Right ventricle myocardium inferior (tissue), 1 donor: ENCODE results near the gene PPFIA2. TPM values are rescaled to one million over a fixed set of nuclear protein-coding genes. Genes with fewer than 3 reads are reported as not detected.

Source experiments
- ATAC-seq: fragments of 200-7000 bp; cut with Tn5 transposase; one replicate; pipeline ENCODE4 v1.9.1; 2020; ENCODE audit warnings: mild to moderate bottlenecking, moderate library complexity
- DNase-seq: peaks from one replicate; pipeline ENCODE4 v3.0.0; 2021; ENCODE audit errors: missing footprints
- intact Hi-C: fragments of 100-400 bp; cut with DNase I; formaldehyde crosslinking; loops from one replicate; pipeline ENCODE4 v1.11.0; 2022
- total RNA-seq: library from RNA; stranded (reverse); fragmentation: NEBNext Ultra II Directional; extraction: Animal tissue kit (Norgen Biotek cat#: 25700); gene quantifications from one replicate; pipeline ENCODE4 v1.2.1, GENCODE V29; 2021
- donor health status: DM: no; HTN: yes; CAD: no; lungs with severe emphysema.

PPFIA2 gene
- total RNA-seq, 1 donor from 2014 or later: 0.35 TPM

DNA sequence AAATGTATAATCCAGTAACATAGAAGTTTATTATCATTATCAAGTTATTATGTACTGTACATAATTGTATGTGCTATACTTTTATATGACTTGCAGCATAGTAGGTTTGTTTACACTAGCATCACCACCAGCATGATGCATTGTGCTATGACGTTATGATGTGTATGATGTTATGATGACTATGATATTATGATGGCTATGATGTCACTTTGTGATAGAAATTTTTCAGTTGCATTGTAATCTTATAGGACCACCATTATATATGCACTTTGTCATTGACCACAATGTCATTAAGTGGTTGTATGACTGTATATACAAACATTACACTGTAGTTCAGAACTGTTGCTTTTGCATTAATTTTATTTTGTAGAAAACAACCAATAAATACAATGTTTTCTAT, 173.4 kb downstream of the PPFIA2 start:
- intact Hi-C loops: no loop called here
- ATAC-seq (no peak), DNase-seq (no peak)

DNA sequence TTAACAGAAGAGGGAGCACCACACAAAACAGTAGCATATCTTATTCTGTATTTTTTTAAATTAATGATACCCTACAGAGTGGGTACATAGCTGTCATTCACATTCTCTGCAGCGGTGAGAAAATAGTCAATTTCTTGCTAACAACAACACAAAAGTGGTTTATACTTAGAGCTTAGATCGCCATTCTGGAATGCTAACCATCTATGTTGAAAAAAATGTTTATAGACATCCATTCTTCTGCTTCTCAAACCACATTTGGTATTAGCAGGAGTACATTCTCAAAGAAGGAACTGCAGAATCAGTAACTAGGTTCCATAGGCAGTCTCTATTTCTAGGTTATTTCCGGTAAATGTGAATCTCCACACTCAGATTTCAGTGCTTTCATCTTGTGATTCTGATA, 185.9 kb downstream of the PPFIA2 start:
- intact Hi-C loops: no loop called here
- no peak for DNase-seq
- ATAC-seq: no peak

DNA sequence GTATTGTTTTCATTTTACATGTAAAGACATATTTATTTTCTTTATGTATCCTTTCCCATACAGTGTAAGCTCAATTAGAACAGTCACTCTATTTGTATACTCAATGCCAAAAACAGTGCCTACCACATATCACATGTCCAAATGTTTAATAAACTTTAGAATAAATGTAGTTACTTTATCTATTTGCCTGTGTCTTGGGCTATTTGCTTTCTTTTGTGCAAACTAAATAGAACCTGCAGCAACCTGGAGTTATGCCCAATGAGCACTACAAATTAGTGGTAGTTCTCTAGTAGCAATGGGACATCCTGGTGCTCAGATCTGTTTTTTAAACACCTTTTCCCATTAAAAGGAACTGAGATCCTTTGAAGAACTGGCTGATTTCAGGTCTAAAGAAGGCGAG, 186.7 kb downstream of the PPFIA2 start:
- ATAC-seq (no peak), DNase-seq (no peak)
- intact Hi-C loops: no loop called here

DNA sequence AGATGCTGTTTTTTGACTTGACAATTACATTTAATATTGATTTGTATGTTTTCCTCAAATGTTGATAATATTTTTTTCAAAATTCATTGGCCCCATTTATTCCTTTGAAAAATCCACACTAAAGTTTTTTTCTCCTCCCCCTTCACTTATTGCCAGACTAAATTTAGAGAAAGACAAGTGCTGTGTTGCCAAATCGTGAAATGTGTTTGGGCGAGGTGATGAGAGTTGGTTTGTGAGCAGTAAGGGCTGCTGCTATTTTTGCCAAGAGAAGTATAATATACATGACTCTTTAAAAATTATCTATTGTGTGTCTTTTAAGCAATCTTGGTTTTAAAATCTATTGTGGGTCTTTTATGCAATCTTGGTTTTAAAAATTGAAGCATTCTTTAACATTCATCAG, 188.9 kb downstream of the PPFIA2 start:
- intact Hi-C loops: no loop called here
- DNase-seq: no peak
- no peak for ATAC-seq

DNA sequence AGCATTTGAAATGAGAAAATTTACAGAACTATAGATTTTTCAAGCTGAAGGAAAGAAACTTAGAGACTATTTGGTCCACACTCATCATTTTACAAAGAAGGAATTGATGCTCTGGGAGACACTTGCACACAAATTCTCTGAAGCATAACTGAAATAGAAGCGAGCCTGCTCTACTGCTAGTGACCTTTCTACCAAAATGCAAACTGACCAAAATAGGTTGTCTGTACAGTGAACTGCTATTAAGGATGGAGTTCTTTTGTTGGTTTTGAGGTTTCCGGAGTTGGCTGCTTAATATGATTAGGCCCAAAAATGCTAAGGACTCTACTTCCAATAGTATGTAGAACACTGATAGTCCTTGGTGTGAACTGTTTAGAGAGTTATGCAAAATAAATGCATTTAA, 194.9 kb downstream of the PPFIA2 start:
- ATAC-seq: no peak
- no peak for DNase-seq
- intact Hi-C loops: no loop called here

DNA sequence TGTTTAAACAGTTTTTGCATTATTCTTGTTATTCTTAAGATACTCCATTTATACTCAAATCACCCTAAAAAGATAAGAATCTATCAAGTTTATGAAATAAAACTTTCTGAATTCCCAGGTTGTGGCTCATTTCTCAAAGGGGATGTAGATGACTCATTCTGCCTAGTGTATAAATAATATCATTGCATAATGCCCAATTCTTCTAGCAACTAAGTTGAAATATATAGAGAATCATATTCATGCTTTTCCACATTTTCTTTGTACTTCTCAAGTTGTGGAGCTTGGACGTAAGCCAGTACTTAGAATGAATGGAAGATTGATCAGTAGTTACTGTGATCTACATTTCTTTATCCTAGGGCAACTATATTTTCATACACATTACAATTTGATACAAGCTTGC, 201.1 kb downstream of the PPFIA2 start:
- intact Hi-C loops: no loop called here
- ATAC-seq: no peak
- no peak for DNase-seq

DNA sequence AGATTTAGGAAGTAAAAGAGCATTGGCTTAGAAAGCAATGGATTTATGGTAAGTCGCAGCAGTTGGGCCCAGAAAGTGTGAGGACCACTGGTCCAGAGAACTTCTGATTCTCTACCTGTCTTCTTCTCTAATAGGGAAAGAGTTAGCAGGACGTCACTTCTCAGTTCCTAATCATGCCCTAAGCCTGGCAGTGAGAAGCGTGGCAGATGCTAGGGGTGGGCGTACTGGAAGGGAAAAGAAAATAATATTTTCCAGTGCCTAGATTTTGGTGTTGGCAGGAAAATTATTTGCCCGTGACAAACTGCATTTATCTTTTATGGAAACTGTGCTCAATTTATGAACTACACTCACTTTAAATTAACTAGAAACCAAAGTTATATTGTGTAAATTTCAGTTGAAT, 212.3 kb downstream of the PPFIA2 start:
- DNase-seq: no peak
- intact Hi-C loops: no loop called here
- no peak for ATAC-seq

DNA sequence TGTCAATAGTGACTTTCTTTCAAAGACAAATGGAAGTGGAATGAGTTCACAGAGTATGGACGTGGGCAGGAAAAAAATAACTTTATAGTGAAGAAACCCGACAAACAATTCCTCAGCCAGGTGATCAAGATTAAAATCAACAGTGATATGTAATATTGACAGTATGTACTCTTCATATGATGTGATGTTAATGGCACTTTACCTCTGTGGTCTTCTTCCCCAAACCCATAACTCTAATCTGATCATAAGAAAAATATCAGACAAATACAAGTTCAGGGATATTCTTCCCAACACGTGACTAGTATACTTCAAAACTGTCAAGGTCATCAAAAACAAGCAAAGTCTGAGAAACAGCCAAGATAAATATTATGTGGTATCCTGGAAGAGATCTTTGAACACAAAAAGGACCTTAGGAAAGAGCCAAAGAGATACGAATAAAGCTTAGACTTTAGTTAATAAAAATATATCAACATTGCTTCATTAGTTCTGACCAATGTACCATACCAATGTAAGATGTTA, 215.5 kb downstream of the PPFIA2 start:
- DNase-seq: no peak
- ATAC-seq: no peak

DNA sequence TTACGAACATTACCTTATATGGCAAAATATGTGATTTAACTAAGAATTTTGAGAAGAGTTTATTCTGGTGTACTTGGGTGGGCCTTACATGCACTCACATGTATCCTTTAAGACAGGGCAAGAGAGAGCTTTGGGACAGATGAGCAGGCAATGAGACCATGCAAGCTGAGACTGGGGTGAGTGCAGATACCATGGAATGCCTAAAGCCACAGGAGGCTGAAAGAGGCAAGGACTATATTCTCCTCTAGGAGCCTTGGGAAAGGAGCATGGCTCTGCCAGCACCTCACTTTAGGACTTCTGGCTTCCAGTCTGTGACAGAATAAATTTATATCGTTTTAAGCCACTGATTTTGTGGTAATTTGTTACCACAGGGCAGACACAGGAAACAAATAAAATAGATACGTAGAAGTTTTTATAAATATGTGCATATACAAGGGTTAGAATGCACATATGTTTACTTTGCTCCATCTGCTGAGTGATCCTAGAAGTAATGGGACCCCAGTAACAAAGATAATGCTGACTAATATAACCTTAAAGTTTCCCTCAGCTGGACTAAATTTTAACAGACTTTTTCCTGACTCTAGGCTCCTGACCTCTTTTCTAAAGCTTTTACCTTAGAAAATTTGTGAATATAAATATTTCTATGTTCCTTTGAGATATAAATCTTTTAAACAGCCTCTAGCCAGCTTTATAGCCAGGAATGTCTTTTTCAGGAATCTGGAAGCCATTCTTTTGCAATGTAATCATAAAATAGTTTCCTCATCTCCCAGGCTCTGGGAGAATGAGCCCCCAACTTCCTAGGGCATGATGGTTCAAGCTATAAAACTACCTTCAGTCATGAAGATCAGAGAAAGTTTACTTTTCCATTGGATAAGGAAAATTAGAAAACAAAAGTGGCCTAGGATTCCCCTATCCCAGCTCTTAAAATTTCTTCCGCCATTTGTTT, 216.8 kb downstream of the PPFIA2 start:
- ATAC-seq (no peak), DNase-seq (no peak)
- intact Hi-C loops: no loop called here

More for the DNA sequence above, 215.5 kb downstream of the PPFIA2 start:
- intact Hi-C loops: no loop called here

DNA sequence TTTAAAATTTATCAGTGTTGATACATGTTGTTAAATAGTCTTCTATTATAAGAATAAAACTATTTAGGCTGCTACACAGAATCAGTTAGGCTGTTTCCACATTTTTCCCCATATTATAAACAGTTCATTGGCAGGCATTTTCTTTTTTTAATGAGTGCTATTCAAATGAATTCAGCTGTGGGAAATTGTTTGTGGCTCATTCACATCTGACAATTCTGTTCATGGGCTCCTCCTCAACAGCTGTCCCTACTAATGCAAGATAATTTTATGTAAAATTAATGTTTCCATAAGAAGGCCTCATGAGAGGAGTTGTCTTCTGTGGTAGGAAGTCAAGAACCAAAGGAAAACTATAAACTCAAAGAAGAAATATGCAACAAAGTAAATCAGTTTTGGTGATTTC, 218.0 kb downstream of the PPFIA2 start:
- DNase-seq (no peak), ATAC-seq (no peak)
- intact Hi-C loops: no loop called here

DNA sequence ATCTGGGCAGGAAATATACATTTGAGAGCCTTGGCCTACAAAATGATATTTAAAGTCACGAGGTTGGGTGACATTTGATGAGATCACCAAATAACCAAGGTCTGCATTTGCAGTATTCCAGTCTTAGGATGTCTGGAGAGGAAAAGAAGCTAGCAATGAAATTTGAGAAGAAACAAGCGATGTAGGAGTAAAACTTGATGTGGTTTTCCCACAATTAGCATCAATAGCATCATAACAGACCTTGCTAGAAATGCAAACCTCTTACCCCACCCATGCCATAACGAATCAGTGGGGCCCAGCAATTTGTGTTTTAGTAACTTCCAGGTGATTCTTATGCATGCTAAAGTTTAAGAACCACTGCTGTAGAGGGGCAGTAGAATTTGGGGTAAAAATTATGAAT, 219.9 kb downstream of the PPFIA2 start:
- intact Hi-C loops: no loop called here
- no peak for ATAC-seq
- DNase-seq: no peak

DNA sequence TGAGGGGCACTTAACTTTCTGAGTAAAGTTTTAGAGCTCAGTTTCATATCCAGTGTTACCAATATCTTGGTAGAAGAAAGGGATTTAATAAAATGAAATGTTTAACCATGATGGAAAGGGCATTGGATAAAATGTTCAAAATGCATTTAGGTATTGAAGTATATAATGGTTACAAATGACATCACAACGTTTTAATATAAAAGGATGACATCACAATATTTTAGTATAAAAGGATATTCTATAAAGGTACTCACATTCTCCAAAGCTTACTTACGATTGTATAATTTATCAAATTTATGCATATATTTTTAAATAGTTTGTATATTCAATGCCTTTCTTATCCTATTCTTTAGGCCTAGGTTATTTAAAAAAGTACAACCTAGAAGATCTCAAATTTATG, 226.1 kb downstream of the PPFIA2 start:
- ATAC-seq: no peak

DNA sequence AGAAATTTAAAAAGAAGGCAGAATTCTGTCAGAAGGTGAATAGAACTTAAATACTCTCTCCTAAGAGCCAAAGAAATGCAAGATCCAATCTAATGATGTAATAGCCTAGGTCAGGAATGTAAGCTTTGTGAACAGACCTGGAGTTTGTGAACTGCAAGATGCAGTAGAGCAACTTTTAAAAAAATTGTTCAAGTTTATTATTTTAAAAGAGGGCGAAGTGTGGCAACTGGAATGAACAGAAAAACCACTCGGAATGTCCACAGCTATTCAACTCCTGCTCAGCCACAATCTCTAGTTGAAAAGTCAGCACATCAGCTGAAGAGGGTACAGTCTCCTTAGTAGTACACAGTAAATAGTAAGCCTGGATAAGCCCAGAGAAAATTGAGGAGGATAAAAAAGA, 228.8 kb downstream of the PPFIA2 start:
- DNase-seq (no peak), ATAC-seq (no peak)
- intact Hi-C loops: no loop called here

More for the DNA sequence above, 226.1 kb downstream of the PPFIA2 start:
- no peak for DNase-seq
- intact Hi-C loops: no loop called here

DNA sequence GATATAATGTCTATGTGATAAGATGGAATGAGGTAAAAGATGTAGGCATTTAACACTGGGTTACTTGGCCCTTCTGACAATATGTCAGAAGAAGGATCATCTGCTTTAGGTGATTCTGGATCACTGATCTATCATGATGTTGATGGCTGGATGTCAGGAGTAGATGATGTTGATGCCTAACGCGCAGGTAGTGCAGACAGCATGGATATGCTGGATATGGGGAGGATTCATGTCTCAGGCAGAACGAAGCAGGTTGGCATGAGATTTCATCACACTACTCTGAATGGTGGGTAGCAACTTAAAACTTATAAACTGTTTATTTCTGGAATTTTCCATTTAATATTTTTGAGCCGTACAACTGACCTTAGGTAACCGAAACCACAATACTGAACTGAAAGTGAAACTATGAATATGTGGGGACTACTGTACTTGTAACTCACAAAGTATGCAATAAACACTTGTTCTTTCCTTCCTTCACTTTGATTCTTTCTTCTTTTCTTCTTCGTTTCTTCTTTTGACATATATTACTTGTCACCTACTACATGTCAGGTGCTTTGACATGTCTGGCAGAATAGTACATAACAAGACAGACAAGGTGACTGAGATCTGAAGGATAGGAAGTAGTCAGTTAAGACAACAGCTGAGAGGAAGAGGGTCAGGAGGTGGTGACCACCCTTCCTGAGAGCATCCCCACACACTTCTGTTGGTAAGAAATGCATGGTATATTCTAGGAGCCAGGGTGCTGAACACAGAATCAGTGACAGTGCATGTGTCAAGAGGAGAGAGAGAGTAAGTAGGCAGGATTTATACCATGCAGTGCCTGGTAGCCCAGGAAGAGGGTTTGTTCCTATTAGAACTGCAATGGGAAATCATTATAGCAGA, 238.8 kb downstream of the PPFIA2 start:
- intact Hi-C loops: no loop called here
- no peak for DNase-seq
- ATAC-seq: no peak

DNA sequence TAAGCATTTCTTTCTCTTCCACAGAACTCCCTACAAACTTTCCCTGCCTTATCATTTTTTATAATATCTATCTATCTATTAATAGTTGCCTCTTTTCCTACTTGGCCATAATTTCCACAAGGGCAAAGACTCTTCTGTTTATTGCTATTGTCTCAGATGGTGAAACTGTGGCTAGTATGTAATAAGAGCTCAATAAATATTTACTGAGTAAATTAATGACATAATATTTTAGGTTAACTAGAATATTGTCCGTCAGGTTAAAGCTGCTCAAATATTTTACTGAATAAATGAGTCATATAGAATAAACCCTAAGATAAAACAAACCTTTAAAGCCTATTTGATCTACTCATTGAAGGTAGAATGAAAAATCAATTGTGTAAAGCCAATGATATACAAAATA, 240.5 kb downstream of the PPFIA2 start:
- no peak for ATAC-seq

DNA sequence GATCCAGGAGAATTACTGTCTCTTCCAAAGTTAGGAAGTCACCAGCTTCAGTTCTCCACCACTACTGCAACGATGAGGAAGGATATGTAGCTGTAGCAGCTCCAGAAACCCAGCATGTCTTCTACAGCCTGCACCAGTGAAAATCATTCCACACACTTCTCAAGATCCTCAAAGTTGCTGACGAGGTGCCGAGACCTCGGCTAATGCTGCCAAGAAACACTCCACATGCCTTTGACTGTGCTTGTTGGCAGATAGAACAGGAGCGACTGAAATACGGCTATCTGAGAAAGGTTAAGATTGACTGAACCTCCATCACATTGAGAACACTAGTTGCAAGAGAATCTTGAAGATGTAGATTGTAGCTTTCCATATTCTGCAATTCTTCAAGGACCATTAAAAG, 241.9 kb downstream of the PPFIA2 start:
- DNase-seq (no peak), ATAC-seq (no peak)
- intact Hi-C loops: no loop called here

More for the DNA sequence above, 240.5 kb downstream of the PPFIA2 start:
- intact Hi-C loops: no loop called here
- DNase-seq: no peak

DNA sequence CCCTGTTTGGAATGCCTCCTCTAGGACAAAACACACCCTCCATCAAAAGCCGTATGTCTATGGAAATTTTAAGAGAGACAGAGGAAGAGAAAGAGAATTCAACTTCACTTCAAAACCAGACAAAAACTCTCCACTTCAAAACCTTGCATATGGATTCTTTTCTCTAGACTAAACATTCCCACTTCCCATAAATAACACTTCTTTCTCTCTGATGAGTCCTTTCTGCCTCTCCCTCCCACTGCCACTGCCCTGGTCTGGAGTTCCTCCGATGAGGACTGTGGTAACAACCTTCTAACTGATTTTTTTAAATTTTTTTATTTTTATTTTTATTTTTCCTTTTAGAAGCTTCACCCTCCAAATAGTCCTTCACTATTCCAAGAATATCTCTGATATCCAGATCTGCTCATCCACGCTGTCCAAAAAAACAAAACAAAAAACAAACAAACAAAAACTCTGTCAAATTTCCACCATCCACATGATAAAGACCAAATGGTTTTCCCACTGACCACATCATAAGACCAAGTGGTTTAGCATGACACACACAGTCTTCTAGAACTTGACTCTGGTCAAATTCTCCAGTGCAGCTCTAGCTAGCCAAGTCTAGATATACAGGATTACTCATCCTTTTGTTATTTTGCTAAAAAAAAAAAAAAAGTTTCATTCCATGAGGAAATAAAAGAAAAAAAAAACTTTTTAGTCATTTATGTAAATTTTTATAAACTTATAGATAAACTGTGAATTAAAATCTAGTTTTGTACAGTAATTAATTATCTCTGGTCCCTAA, 256.0 kb downstream of the PPFIA2 start:
- ATAC-seq (no peak), DNase-seq (no peak)
- intact Hi-C loops: no loop called here

DNA sequence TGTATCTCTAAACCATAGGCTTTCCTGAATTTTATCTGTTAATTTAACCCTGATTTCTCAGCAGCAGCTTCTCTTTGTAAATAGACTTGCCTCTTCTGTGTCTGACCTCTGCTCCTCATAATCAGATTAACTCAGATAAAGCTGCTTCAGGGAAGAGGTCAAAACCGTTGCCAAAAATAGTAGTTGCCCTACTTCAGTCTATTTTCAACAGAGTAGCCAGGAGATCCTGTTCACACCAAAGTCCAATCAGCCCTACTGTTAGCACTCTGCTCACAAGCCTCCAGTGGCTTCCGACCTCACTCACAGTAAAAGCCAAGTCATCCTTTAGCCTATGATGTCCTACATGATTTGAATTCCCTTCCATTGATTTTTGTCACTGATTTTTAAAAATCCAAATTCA, 258.4 kb downstream of the PPFIA2 start:
- intact Hi-C loops: no loop called here
- peak; percentile 56 for ATAC-seq
- DNase-seq: no peak

DNA sequence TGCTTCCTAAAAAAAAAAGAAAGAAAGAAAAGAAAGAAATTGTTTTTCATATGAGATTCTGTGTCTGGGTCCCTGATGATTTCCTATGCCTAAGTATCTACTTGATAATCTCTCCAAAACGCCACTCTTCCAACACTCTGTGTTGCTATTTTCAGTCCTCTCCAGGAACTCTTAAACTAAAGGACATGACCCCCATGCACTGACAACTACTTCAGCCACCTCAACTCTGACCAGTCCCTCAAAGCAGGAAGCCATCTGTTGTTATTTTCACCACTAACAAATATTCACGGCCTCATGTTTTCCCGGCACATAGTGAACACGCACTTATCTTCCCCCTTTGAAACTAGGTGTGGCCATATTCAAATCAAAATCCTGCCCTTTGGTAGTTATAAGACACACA, 259.3 kb downstream of the PPFIA2 start:
- intact Hi-C loops: no loop called here
- ATAC-seq: peak; percentile 78
- no peak for DNase-seq
